Measurements from ENCODE around the gene SHPK. TPM values are rescaled to one million over a fixed set of nuclear protein-coding genes. Genes with fewer than 3 reads are reported as not detected.

The SHPK gene
- total and polyA plus RNA-seq, 2 donors: 4.4 to 6.8 TPM

GRCh38 chr17:3656755-3657587 is 20.9 kb upstream of the SHPK start:
- WGBS: 94% methylated on average over 16 of the region's 16 CpGs
- no peak for DNase-seq (ENCODE audit: low read depth in 6 of 9, low spot score in 9 of 9)
- Histone ChIP-seq H3K27ac (ENCODE audit: low read depth in 1 of 2, low read length in 1 of 2) (no peak overlapping the region), H3K36me3 (ENCODE audit: control insufficient read depth in 2 of 2, insufficient read depth in 2 of 2, low read length in 1 of 2) (peaks cover 0 to 12% of the 10 kb centered on the region in 2 donors), H3K9me3 (ENCODE audit: control insufficient read depth in 2 of 2, insufficient read depth in 1 of 2, low read length in 1 of 2) (no peaks in the 10 kb centered on the region), H3K27me3 (ENCODE audit: control insufficient read depth in 2 of 2, insufficient read depth in 1 of 2, low read length in 1 of 2) (no peaks in the 10 kb centered on the region), H3K4me3 (ENCODE audit: low read length in 2 of 2) (no peak overlapping the region), H3K4me1 (ENCODE audit: control insufficient read depth in 2 of 2, insufficient read depth in 2 of 2, low read length in 2 of 2) (no peaks in the 10 kb centered on the region)

- DNase-seq (ENCODE audit: low read depth in 6 of 9, low spot score in 9 of 9): no peak
- H3K9me3 ChIP-seq (ENCODE audit: control insufficient read depth in 2 of 2, insufficient read depth in 1 of 2, low read length in 1 of 2): no peaks in the 10 kb centered on the region
- 95% methylated on average over 16 of the region's 16 CpGs for WGBS
- H3K27me3 ChIP-seq (ENCODE audit: control insufficient read depth in 2 of 2, insufficient read depth in 1 of 2, low read length in 1 of 2): no peaks in the 10 kb centered on the region
- no peaks in the 10 kb centered on the region for H3K4me1 ChIP-seq (ENCODE audit: control insufficient read depth in 2 of 2, insufficient read depth in 2 of 2, low read length in 2 of 2)
- peaks cover 0 to 10% of the 10 kb centered on the region in 2 donors for H3K36me3 ChIP-seq (ENCODE audit: control insufficient read depth in 2 of 2, insufficient read depth in 2 of 2, low read length in 1 of 2)
- no peak overlapping the region for H3K4me3 ChIP-seq (ENCODE audit: low read length in 2 of 2)
- no peak overlapping the region for H3K27ac ChIP-seq (ENCODE audit: low read depth in 1 of 2, low read length in 1 of 2)
Observed at GRCh38 chr17:3656353-3656752, 20.3 kb upstream of the SHPK start.

- Histone ChIP-seq H3K4me1 (ENCODE audit: control insufficient read depth in 2 of 2, insufficient read depth in 2 of 2, low read length in 2 of 2) (no peaks in the 10 kb centered on the region), H3K36me3 (ENCODE audit: control insufficient read depth in 2 of 2, insufficient read depth in 2 of 2, low read length in 1 of 2) (peaks cover 0 to 6% of the 10 kb centered on the region in 2 donors), H3K27me3 (ENCODE audit: control insufficient read depth in 2 of 2, insufficient read depth in 1 of 2, low read length in 1 of 2) (no peaks in the 10 kb centered on the region), H3K27ac (ENCODE audit: low read depth in 1 of 2, low read length in 1 of 2) (no peak overlapping the region), H3K4me3 (ENCODE audit: low read length in 2 of 2) (no peak overlapping the region), H3K9me3 (ENCODE audit: control insufficient read depth in 2 of 2, insufficient read depth in 1 of 2, low read length in 1 of 2) (no peaks in the 10 kb centered on the region)
- 96% methylated on average over 11 of the region's 11 CpGs for WGBS
- no peak for DNase-seq (ENCODE audit: low read depth in 6 of 9, low spot score in 9 of 9)
Observed at GRCh38 chr17:3655766-3656165, 19.7 kb upstream of the SHPK start.

- peaks cover 4 to 5% of the 10 kb centered on the region in 2 donors for H3K36me3 ChIP-seq (ENCODE audit: control insufficient read depth in 2 of 2, insufficient read depth in 2 of 2, low read length in 1 of 2)
- H3K4me1 ChIP-seq (ENCODE audit: control insufficient read depth in 2 of 2, insufficient read depth in 2 of 2, low read length in 2 of 2): peaks cover 0 to 18% of the 10 kb centered on the region in 2 donors
- H3K4me3 ChIP-seq (ENCODE audit: low read length in 2 of 2): no peak overlapping the region
- 76% methylated on average over 20 of the region's 20 CpGs for WGBS
- DNase-seq (ENCODE audit: low read depth in 6 of 9, low spot score in 9 of 9): peak in 3 of 9 donors; percentile 39 to 61 (median 60)
- no peak overlapping the region for H3K27ac ChIP-seq (ENCODE audit: low read depth in 1 of 2, low read length in 1 of 2)
- H3K9me3 ChIP-seq (ENCODE audit: control insufficient read depth in 2 of 2, insufficient read depth in 1 of 2, low read length in 1 of 2): no peaks in the 10 kb centered on the region
- no peaks in the 10 kb centered on the region for H3K27me3 ChIP-seq (ENCODE audit: control insufficient read depth in 2 of 2, insufficient read depth in 1 of 2, low read length in 1 of 2)
Observed at GRCh38 chr17:3647769-3648555, 11.9 kb upstream of the SHPK start.

- Histone ChIP-seq H3K4me1 (ENCODE audit: control insufficient read depth in 2 of 2, insufficient read depth in 2 of 2, low read length in 2 of 2) (peaks cover 0 to 18% of the 10 kb centered on the region in 2 donors), H3K4me3 (ENCODE audit: low read length in 2 of 2) (no peak overlapping the region), H3K27me3 (ENCODE audit: control insufficient read depth in 2 of 2, insufficient read depth in 1 of 2, low read length in 1 of 2) (no peaks in the 10 kb centered on the region), H3K27ac (ENCODE audit: low read depth in 1 of 2, low read length in 1 of 2) (no peak overlapping the region), H3K9me3 (ENCODE audit: control insufficient read depth in 2 of 2, insufficient read depth in 1 of 2, low read length in 1 of 2) (no peaks in the 10 kb centered on the region), H3K36me3 (ENCODE audit: control insufficient read depth in 2 of 2, insufficient read depth in 2 of 2, low read length in 1 of 2) (peaks cover 4 to 5% of the 10 kb centered on the region in 2 donors)
- no peak for DNase-seq (ENCODE audit: low read depth in 6 of 9, low spot score in 9 of 9)
- WGBS: 95% methylated on average over 12 of the region's 12 CpGs
Observed at GRCh38 chr17:3647251-3647650, 11.2 kb upstream of the SHPK start.

- Histone ChIP-seq H3K4me1 (ENCODE audit: control insufficient read depth in 2 of 2, insufficient read depth in 2 of 2, low read length in 2 of 2) (peaks cover 0 to 18% of the 10 kb centered on the region in 2 donors), H3K27ac (ENCODE audit: low read depth in 1 of 2, low read length in 1 of 2) (no peak overlapping the region), H3K9me3 (ENCODE audit: control insufficient read depth in 2 of 2, insufficient read depth in 1 of 2, low read length in 1 of 2) (no peaks in the 10 kb centered on the region), H3K36me3 (ENCODE audit: control insufficient read depth in 2 of 2, insufficient read depth in 2 of 2, low read length in 1 of 2) (peaks cover 4 to 8% of the 10 kb centered on the region in 2 donors), H3K27me3 (ENCODE audit: control insufficient read depth in 2 of 2, insufficient read depth in 1 of 2, low read length in 1 of 2) (no peaks in the 10 kb centered on the region), H3K4me3 (ENCODE audit: low read length in 2 of 2) (no peak overlapping the region)
- no peak for DNase-seq (ENCODE audit: low read depth in 6 of 9, low spot score in 9 of 9)
- 83% methylated on average over 5 of the region's 5 CpGs for WGBS
Observed at GRCh38 chr17:3645310-3645709, 9.3 kb upstream of the SHPK start.

GRCh38 chr17:3643889-3644349 is 7.9 kb upstream of the SHPK start:
- Histone ChIP-seq H3K27me3 (ENCODE audit: control insufficient read depth in 2 of 2, insufficient read depth in 1 of 2, low read length in 1 of 2) (no peaks in the 10 kb centered on the region), H3K4me1 (ENCODE audit: control insufficient read depth in 2 of 2, insufficient read depth in 2 of 2, low read length in 2 of 2) (peaks cover 0 to 18% of the 10 kb centered on the region in 2 donors), H3K36me3 (ENCODE audit: control insufficient read depth in 2 of 2, insufficient read depth in 2 of 2, low read length in 1 of 2) (peaks cover 4 to 8% of the 10 kb centered on the region in 2 donors), H3K4me3 (ENCODE audit: low read length in 2 of 2) (no peak overlapping the region), H3K27ac (ENCODE audit: low read depth in 1 of 2, low read length in 1 of 2) (no peak overlapping the region), H3K9me3 (ENCODE audit: control insufficient read depth in 2 of 2, insufficient read depth in 1 of 2, low read length in 1 of 2) (no peaks in the 10 kb centered on the region)
- no peak for DNase-seq (ENCODE audit: low read depth in 6 of 9, low spot score in 9 of 9)
- WGBS: 95% methylated on average over 4 of the region's 4 CpGs

GRCh38 chr17:3641717-3642486 is 5.9 kb upstream of the SHPK start:
- DNase-seq (ENCODE audit: low read depth in 6 of 9, low spot score in 9 of 9): no peak
- Histone ChIP-seq H3K36me3 (ENCODE audit: control insufficient read depth in 2 of 2, insufficient read depth in 2 of 2, low read length in 1 of 2) (peaks cover 0 to 9% of the 10 kb centered on the region in 2 donors), H3K4me1 (ENCODE audit: control insufficient read depth in 2 of 2, insufficient read depth in 2 of 2, low read length in 2 of 2) (peaks cover 0 to 13% of the 10 kb centered on the region in 2 donors), H3K27ac (ENCODE audit: low read depth in 1 of 2, low read length in 1 of 2) (no peak overlapping the region), H3K27me3 (ENCODE audit: control insufficient read depth in 2 of 2, insufficient read depth in 1 of 2, low read length in 1 of 2) (no peaks in the 10 kb centered on the region), H3K9me3 (ENCODE audit: control insufficient read depth in 2 of 2, insufficient read depth in 1 of 2, low read length in 1 of 2) (no peaks in the 10 kb centered on the region), H3K4me3 (ENCODE audit: low read length in 2 of 2) (no peak overlapping the region)
- 90% methylated on average over 19 of the region's 19 CpGs for WGBS
